DMS79 (cell line): ENCODE data around the gene SLC37A4.
"Not testable (repeated sequence)": the region's sequence is repeated elsewhere in the genome, so short reads cannot be mapped to it uniquely, and the experiment has no call there.

Source experiments
- DNase-seq: peaks from one replicate; lab custom pipeline; 2025; lab: John Stamatoyannopoulos, UW

SLC37A4 gene

GRCh38 chr11:119030329-119031047 lies at the start of gene SLC37A4:
Gene SLC37A4 (minus strand): TSS chr11:119030877.
- DNase-seq: peak; percentile 99

GRCh38 chr11:119078675-119079420 lies 48.2 kb upstream of the SLC37A4 start:
- DNase-seq: no peak

- DNase-seq: no peak
These were observed 47.2 kb upstream of the SLC37A4 start for GRCh38 chr11:119077839-119078238.

DNA sequence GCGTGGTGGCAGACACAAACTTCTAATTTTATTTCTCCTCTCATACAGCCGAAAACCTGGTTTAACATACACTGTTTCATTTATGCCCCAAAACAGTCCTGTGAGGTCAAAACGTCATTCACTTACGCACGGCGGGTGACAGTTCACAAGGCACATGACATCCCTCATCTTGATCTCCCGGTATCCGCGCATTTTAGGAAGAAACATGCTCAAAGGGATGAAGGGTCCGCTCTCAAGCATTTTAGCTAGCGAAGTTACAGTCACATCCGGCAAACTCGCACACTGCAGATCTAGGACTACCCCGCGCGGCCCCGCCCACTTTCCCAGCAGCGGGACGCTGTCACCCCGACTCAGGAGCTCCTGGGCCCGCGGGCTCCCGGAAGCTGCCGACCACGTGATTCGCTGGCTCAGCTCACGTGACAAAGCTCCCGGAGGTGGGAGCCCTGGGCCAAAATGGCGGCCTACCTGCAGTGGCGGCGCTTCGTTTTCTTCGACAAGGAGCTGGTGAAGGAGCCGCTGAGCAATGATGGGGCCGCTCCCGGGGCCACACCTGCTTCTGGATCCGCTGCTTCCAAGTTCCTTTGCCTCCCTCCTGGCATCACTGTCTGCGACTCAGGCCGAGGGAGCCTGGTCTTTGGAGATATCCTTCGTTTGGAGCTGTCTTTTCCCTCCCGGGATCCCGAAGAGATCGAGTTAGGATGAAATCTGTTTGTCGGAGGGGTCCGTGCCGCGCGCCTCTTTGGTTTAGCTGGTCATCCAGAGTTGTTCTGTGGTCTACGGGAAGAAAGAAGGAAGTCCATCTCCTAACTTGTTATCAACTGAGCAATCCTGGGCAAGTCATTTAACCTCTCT lies 36.9 kb upstream of the SLC37A4 start, which contains the start of gene VPS11:
Gene VPS11, plus strand, starts transcription at position 448 of the 852 bp plus-strand sequence. Its CDS starts 6 bp downstream, at position 454.
- peak; percentile 94 for DNase-seq

DNA sequence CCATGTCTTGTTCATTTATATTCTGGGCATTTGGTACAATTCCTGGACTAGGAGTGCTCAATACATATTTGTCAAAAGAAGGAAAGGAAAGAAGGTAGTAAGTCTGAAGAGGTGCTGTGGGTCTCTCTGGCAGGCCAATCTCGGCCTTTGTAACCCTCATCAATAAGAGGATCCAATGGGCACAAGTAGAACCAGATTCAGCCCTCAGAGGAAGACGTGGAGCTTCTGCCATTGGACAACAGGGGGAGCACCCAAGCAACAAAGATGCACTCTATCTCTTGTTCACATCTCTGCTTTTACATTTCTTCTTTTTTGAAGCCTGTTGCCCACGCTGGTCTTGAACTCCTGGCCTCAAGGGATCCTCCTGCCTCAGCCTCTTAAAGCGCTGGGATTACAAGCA lies 34.7 kb upstream of the SLC37A4 start:
- no peak for DNase-seq

DNA sequence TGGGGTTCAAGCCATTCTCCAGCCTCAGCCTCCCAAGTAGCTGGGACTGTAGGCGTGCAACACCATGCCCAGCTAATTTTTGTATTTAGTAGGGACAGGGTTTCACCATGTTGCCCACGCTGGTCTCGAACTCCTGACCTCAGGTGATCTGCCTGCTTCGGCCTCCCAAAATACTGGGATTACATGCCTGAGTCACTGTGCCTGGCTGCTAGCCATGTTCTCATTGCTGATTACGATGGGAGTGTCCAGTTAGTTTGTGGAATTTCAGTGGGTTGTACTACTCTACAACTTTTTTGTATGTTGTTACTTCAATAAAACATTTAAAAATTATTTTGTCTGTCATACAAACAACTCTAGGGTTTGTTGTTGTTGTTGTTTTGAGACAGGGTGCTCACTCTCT lies 32.1 kb upstream of the SLC37A4 start:
- DNase-seq: no peak

GRCh38 chr11:119061256-119061655 lies 30.6 kb upstream of the SLC37A4 start:
- no peak for DNase-seq

DNA sequence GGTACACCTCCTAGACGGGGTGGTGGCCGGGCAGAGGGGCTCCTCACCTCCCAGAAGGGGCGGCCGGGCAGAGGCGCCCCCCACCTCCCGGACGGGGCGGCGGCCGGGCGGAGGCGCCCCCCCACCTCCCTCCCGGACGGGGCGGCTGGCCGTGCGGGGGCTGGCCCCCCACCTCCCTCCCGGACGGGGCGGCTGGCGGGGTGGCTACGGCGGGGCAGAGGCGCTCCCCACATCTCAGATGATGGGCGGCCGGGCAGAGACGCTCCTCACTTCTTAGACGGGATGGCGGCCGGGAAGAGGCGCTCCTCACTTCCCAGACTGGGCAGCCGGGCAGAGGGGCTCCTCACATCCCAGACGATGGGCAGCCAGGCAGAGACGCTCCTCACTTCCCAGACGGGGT lies 28.5 kb upstream of the SLC37A4 start:
- DNase-seq: not testable (repeated sequence)

DNA sequence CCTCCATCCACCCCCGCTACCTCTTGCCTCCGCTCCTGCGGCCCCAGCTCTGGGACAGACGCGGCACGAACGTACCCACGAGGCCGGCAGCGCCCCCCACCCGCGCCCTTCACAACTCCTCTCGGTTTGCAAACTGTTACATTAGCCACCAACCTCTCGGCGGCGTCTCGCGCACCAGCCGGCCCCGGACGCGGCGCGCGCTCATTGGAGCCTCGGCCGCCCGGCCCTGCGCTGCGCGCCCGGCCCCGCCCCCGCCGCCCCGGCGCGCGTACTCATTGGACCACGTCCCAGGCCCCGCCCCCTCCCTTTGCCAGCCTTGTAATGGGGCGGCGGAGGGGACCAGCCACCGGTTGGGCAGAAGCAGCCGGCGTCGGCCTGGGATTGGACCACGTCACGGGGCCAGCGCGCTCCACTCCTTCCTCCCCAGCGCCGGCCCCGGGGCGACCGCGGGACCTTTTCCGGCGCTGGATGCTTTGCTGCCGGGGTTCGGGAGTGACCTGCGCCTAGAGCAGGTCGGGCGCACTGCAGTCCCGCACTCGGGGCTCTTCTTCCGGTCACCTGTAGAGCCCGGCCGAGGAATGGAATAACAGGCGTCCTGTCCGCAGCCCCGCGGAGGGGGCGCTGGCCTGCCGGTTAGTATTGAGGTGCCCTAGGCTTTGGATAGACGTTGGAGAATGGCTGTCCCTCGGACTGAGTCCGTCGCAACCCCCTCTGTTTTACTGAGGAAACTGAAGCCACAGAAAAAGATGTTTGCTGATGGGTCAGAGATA lies 26.5 kb upstream of the SLC37A4 start, which contains the start of gene HYOU1:
Gene HYOU1, minus strand, starts transcription at position 206 of the 770 bp plus-strand sequence. CDS start 1,045 bp downstream, outside the sequence.
- DNase-seq: peak; percentile 96

DNA sequence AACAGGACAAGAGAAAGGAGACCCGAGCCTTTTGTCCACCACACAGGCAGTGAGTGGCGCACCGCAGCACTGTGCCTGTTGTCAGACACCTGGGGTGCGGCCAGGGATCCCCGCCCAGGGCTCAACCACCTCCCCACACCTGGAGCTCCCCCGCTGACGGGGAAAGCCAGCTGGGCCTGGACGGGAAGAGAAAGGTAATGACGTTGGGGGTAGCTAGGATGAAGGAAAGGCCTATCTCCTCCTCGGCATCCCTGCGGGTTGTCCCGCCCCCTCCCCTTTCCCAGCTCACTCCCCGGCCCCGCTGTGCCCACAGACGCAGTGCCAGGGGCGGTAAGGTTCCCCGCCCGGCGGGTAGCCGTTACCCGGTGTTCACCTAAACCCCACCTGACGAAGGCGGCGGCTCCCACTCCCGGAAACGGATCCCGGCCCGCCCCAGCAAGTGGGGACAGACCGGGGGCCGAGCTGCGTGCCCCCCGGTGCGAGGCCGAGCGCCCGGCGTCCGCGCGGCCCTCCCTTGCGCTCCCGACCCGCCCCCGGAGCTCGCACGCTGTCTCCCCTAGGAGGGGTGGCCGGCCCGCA lies 25.8 kb upstream of the SLC37A4 start:
- peak; percentile 24 for DNase-seq

DNA sequence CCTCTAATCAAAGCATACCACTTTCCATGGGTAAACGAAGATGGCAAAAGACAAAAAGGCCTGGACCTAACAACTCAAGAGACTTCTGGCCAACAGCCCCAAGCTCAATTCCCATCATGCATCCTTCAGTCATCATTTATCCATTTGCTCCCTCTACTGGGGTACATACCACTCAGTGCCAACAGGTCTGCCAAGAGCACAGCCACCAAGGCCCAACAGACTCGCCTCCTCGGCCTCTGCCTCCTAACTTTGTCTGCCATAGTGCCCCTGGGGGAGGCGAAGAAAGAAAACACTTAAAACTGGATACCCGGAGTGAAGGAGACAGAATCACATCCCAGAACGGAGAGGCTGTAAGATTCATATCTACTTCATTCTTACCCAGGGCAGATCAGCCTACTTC lies 25.2 kb upstream of the SLC37A4 start:
- no peak for DNase-seq

DNA sequence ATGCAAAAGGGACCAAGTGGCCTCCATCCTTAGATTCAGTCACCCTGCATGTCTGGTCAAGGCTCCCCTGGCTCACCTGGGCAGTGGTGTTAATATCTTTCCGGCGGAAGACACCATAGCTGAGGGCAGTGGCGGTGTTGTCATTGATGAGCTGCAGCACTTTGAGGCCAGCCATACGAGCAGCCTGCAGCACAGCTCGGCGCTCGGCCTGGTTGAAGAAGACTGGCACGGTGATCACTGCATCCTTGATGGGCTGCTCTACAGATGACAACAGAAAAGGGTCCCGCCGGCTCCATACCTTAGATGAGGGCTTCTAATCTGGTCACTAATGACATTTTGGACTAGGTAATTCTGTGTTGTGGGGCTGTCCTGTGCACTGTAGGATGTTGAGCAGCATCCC lies 23.7 kb upstream of the SLC37A4 start:
- no peak for DNase-seq

- no peak for DNase-seq
These were observed 21.6 kb upstream of the SLC37A4 start for GRCh38 chr11:119052163-119052814.

DNA sequence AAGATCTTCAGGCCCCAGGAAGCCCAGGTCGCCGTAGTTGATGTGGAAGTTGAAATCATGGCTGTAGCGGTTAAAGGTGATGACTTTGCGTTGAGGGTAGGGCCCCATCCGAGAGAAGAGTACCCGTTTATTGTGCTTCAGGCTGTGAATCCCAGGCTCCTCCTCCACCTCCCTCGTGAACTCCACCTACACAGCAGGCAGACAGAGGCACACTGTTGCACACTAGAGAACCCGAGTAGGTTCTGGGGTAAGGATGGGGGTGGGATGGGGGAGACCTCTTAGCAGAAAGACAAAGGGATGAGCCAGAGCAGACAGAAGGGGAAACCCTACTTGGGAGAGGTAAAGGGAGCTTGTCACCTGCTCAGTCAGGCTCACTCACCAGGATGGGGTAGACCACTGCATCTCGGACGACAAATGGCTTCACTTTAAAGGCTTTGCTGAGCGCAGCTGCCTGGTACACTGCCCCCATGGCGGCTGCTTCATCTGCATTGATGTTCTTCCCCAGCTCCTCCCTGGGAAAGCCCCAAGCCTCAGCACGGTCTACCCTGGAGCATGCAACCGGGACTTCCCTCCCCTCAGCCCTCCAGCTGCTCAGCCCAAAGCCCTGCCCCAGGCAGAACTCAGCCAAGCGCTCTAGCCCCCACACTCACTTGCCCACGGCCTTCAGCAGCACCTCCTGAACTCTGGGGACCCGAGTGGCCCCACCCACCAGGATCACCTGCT lies 20.9 kb upstream of the SLC37A4 start:
- DNase-seq: no peak

- DNase-seq: no peak
These were observed 18.4 kb upstream of the SLC37A4 start for GRCh38 chr11:119049081-119049480.

DNA sequence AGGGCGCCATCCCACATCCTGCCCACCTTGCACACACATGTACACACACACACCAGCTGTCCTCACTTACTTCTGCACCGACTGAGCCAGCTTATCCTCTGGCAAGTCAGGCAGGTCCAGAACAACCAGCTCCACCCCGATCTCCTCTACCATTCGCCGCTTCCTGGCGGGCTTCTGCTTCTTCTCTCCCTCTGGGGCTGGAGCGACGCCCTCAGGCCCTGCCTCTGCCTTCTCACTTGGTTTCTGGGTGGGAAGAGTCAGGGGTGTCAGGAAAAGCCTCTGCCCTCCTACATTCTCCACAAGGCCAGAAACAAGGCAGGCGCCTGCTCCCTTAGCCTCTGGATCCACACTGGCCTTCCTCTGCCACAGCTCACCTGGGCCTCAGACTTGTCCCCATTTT lies 18.0 kb upstream of the SLC37A4 start:
- DNase-seq: no peak

DNA sequence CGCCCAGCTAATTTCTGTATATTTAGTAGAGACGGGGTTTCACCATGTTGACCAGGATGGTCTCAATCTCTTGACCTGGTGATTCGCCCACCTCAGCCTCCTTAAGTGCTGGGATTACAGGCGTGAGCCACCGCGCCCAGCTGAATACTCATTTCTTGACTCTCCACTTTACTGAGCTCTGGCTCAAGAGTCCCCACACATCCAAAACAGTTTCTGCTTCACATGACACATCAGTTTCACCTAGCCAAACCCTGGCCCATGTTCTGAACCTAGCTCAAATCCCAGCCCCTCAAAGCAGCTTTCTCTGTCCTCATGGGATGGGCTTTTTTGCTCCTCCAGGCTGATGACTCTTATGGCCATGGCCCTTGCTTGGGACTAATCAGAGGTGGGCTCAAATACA lies 16.5 kb upstream of the SLC37A4 start:
- no peak for DNase-seq

DNA sequence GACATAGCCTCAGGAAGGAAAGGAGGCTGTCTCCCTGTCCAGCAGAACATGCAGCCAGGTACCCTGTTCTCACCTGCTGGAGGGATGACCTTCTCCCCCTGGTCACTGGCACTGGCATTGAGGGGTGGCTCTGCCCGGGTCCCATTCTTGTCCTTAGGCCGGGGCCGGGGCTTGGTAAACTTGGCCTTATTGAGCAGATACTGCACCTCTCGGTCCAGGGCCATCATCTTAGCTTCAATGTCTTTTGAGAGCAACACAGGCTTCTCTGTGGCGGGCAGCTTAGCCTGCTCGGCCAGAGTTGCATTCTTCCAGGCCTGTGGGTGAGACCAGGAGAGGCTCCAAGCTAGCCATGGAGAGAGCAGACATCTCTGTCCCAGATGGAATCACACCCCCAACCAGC lies 15.8 kb upstream of the SLC37A4 start:
- no peak for DNase-seq

- no peak for DNase-seq
These were observed 14.0 kb upstream of the SLC37A4 start for GRCh38 chr11:119044708-119045107.

- no peak for DNase-seq
These were observed 12.2 kb upstream of the SLC37A4 start for GRCh38 chr11:119042927-119043326.
